HepG2 (cell line): ENCODE measurements around the gene SLC4A11. TPM values are rescaled to one million over a fixed set of nuclear protein-coding genes. Genes with fewer than 3 reads are reported as not detected.

ENCODE experiments used
- ATAD3A ChIP-seq: sonication (generic); formaldehyde crosslinking; IDR thresholded peaks from 2 replicates; pipeline ENCODE4 v1.4.0; 2020; ENCODE audit warnings: missing genetic modification reagents
- ATF7 ChIP-seq, 2 experiments: fragments of 450-650 bp in 1 of 2; sonication (generic) in 1 of 2; formaldehyde crosslinking in 1 of 2; IDR thresholded peaks; 2 replicates each; pipeline versions ENCODE4 v1.4.0 to v1.6.1; 2016 to 2020; ENCODE audit warnings: antibody characterized with exemption in 1 of 2, mild to moderate bottlenecking in 1 of 2, missing genetic modification reagents in 1 of 2
- BHLHE40 ChIP-seq: IDR thresholded peaks from 2 replicates; pipeline ENCODE4 v1.6.1; 2011; ENCODE audit warnings: low read length, improper control_type of control experiment
- BORCS8-MEF2B ChIP-seq: sonication (generic); formaldehyde crosslinking; IDR thresholded peaks from 2 replicates; pipeline ENCODE4 v1.8.0; 2022; ENCODE audit warnings: mild to moderate bottlenecking, missing genetic modification reagents
- CBX5 ChIP-seq: sonication (generic); formaldehyde crosslinking; IDR thresholded peaks from 2 replicates; pipeline ENCODE4 v1.4.0; 2020; ENCODE audit warnings: missing genetic modification reagents, borderline replicate concordance
- EP300 ChIP-seq, 3 experiments: sonication (generic) in 1 of 3; formaldehyde crosslinking in 1 of 3; IDR thresholded peaks; 2 replicates each; pipeline versions ENCODE4 v1.5.1 to v1.6.1; 2011 to 2020; ENCODE audit warnings: low read depth in 2 of 3, low read length in 2 of 3, borderline replicate concordance in 1 of 3, improper control_type of control experiment in 1 of 3, mild to moderate bottlenecking in 1 of 3, missing genetic modification reagents in 1 of 3, moderate library complexity in 1 of 3
- HDAC1 ChIP-seq: sonication (generic); formaldehyde crosslinking; IDR thresholded peaks from 2 replicates; pipeline ENCODE4 v1.5.1; 2020; ENCODE audit warnings: mild to moderate bottlenecking, missing genetic modification reagents
- HES4 ChIP-seq: sonication (generic); formaldehyde crosslinking; IDR thresholded peaks from 2 replicates; pipeline ENCODE4 v1.9.0; 2021; ENCODE audit warnings: mild to moderate bottlenecking, missing genetic modification reagents, borderline replicate concordance
- MAFF ChIP-seq: IDR thresholded peaks from 2 replicates; pipeline ENCODE4 v1.6.1; 2011; ENCODE audit warnings: low read depth, low read length, improper control_type of control experiment
- PAWR ChIP-seq: sonication (generic); formaldehyde crosslinking; IDR thresholded peaks from 2 replicates; pipeline ENCODE4 v1.4.0; 2020; ENCODE audit warnings: missing genetic modification reagents, mild to moderate bottlenecking, borderline replicate concordance
- ZFP82 ChIP-seq: sonication (generic); formaldehyde crosslinking; IDR thresholded peaks from 2 replicates; pipeline ENCODE4 v1.5.1; 2020; ENCODE audit warnings: mild to moderate bottlenecking, missing genetic modification reagents, borderline replicate concordance
- ZNF160 ChIP-seq: sonication (generic); formaldehyde crosslinking; IDR thresholded peaks from 2 replicates; pipeline ENCODE4 v1.8.0; 2022; ENCODE audit warnings: mild to moderate bottlenecking, inconsistent platforms, missing genetic modification reagents
- ZNF280D ChIP-seq: sonication (generic); formaldehyde crosslinking; IDR thresholded peaks from 2 replicates; pipeline ENCODE4 v1.5.1; 2020; ENCODE audit warnings: mild to moderate bottlenecking, missing genetic modification reagents
- ZNF282 ChIP-seq: fragments of 450-650 bp; IDR thresholded peaks from 2 replicates; pipeline ENCODE4 v1.6.1; 2018; ENCODE audit not compliant: partially characterized antibody
- ZNF446 ChIP-seq: sonication (generic); formaldehyde crosslinking; IDR thresholded peaks from 2 replicates; pipeline ENCODE4 v1.5.0; 2020; ENCODE audit warnings: mild to moderate bottlenecking, missing genetic modification reagents
- ZNF510 ChIP-seq: sonication (generic); formaldehyde crosslinking; IDR thresholded peaks from 2 replicates; pipeline ENCODE4 v1.4.0; 2020; ENCODE audit warnings: low read depth, mild to moderate bottlenecking, missing genetic modification reagents
- ZNF557 ChIP-seq: sonication (generic); formaldehyde crosslinking; IDR thresholded peaks from 2 replicates; pipeline ENCODE4 v1.4.0; 2020; ENCODE audit warnings: missing genetic modification reagents
- ZNF879 ChIP-seq: sonication (generic); formaldehyde crosslinking; IDR thresholded peaks from 2 replicates; pipeline ENCODE4 v1.8.1; 2023; ENCODE audit warnings: missing genetic modification reagents
- ZSCAN30 ChIP-seq: sonication (generic); formaldehyde crosslinking; IDR thresholded peaks from 2 replicates; pipeline ENCODE4 v1.5.0; 2020; ENCODE audit warnings: mild to moderate bottlenecking, missing genetic modification reagents
- polyA plus RNA-seq, 8 experiments: library from polyadenylated mRNA; depleted of rRNA in 3 of 8; stranded (reverse) in 7 of 8; unstranded in 1 of 8; fragments of >200 nt; fragmentation: Illumina TruSeq in 4 of 8; extraction: Trizol in 4 of 8; gene quantifications; 2 replicates each; pipeline versions ENCODE4 v1.2.1 to v1.2.3, GENCODE V29; 2011 to 2016; ENCODE audit warnings: low read depth in 4 of 8, missing spikeins in 1 of 8, mixed read lengths in 1 of 8; ENCODE audit not compliant: insufficient read depth in 1 of 8
- total RNA-seq, 5 experiments: library from RNA; depleted of rRNA; stranded (reverse); fragments of >200 nt; fragmentation: Illumina TruSeq; extraction: Trizol; gene quantifications; 2 replicates each; pipeline ENCODE4 v1.2.3, GENCODE V29; 2016; ENCODE audit warnings: low read depth in 1 of 5
- TF ChIP-seq, protein P1 (sequence below): sonication (generic); formaldehyde crosslinking; IDR thresholded peaks from 2 replicates; pipeline ENCODE4; 2020; ENCODE audit warnings: missing genetic modification reagents, mild to moderate bottlenecking, borderline replicate concordance
- TF ChIP-seq, protein P2 (sequence below): IDR thresholded peaks from 2 replicates; pipeline ENCODE4 v1.6.1; 2012; ENCODE audit warnings: inconsistent platforms
- TF ChIP-seq, protein P3 (sequence below): sonication (generic); formaldehyde crosslinking; conservative IDR thresholded peaks from 2 replicates; pipeline ENCODE4 v1.5.0; 2020; ENCODE audit warnings: missing genetic modification reagents

Gene SLC4A11
- total and polyA plus RNA-seq, 2 of the 13 experiments (the other 11 are each of a cell fraction or from before 2014, with no cell fraction given) = 3.9 to 27.0 TPM

DNA sequence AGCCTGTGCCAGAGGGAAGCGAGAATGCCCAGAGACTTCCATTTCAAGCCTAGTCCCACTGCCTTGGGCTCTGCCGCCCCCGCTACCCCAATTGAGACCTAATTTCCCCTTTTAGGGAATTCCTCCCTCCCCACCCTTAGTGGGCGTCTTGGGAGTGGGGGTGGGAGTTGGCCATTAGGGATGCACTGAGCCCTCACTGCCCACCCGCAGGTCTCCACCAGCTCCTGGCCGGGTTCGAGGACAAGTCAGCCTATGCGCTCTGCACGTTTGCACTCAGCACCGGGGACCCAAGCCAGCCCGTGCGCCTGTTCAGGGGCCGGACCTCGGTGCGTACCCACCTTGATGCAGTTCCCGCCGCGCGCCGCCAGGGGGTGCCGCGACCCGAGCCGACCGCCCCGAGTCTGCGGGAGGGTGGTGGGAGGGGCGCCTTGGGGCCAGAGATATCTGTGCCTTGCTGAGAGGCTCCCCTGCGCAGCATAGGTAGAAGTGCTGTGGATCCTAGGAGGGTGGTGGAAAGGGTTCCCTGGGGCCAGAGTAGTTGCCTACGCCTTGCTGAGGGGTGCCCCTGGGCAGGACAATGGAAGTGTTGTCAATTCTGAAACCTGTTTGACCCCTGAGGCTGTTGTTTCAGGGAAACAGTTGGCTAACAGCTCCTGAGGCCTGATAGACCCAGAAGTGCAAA is 20.5 kb downstream of the SLC4A11 start (continued):
- TF ChIP-seq ZNF557 (CRISPR knock-in tag) (0 out of 2 replicates have a peak, but pooled peaks have one; percentile 57), EP300 (IDR thresholded peaks at IDR 0.05; ENCODE audit: low read depth in 2 of 2, low read length in 2 of 2) (peak in 1 of 2 experiments; percentile 22; a peak in 1 of 4 replicates), EP300 (CRISPR knock-in tag; IDR thresholded peaks at IDR 0.05; ENCODE audit: borderline replicate concordance) (no peak), ZNF510 (no peak), ZNF282 (no peak), ZNF280D (peak; percentile 90), ZSCAN30 (CRISPR knock-in tag) (no peak), BORCS8-MEF2B (CRISPR knock-in tag) (peak; percentile 89), BHLHE40 (peak; percentile 51), ZNF879 (CRISPR knock-in tag) (no peak), ZNF446 (CRISPR knock-in tag) (0 out of 2 replicates have a peak, but pooled peaks have one; percentile 49), ATAD3A (CRISPR knock-in tag) (peak; percentile 91; the same call in 1 of the 2 replicates), MAFF (no peak), ZNF160 (CRISPR knock-in tag) (peak; percentile 77; the same call in 1 of the 2 replicates), ATF7 (IDR thresholded peaks at IDR 0.05) (no peak), ATF7 (CRISPR knock-in tag; IDR thresholded peaks at IDR 0.05) (no peak), HDAC1 (peak; percentile 79), ZFP82 (CRISPR knock-in tag) (peak; percentile 56; the same call in 1 of the 2 replicates), CBX5 (CRISPR knock-in tag) (peak; percentile 97), PAWR (no peak), HES4 (CRISPR knock-in tag) (no peak)
- TF ChIP-seq, protein P1, sequence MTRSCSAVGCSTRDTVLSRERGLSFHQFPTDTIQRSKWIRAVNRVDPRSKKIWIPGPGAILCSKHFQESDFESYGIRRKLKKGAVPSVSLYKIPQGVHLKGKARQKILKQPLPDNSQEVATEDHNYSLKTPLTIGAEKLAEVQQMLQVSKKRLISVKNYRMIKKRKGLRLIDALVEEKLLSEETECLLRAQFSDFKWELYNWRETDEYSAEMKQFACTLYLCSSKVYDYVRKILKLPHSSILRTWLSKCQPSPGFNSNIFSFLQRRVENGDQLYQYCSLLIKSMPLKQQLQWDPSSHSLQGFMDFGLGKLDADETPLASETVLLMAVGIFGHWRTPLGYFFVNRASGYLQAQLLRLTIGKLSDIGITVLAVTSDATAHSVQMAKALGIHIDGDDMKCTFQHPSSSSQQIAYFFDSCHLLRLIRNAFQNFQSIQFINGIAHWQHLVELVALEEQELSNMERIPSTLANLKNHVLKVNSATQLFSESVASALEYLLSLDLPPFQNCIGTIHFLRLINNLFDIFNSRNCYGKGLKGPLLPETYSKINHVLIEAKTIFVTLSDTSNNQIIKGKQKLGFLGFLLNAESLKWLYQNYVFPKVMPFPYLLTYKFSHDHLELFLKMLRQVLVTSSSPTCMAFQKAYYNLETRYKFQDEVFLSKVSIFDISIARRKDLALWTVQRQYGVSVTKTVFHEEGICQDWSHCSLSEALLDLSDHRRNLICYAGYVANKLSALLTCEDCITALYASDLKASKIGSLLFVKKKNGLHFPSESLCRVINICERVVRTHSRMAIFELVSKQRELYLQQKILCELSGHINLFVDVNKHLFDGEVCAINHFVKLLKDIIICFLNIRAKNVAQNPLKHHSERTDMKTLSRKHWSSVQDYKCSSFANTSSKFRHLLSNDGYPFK (CRISPR knock-in tag) = peak; percentile 84
- TF ChIP-seq, protein P2, sequence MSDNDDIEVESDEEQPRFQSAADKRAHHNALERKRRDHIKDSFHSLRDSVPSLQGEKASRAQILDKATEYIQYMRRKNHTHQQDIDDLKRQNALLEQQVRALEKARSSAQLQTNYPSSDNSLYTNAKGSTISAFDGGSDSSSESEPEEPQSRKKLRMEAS = peak; percentile 53; the same call in 1 of the 2 replicates
- TF ChIP-seq, protein P3, sequence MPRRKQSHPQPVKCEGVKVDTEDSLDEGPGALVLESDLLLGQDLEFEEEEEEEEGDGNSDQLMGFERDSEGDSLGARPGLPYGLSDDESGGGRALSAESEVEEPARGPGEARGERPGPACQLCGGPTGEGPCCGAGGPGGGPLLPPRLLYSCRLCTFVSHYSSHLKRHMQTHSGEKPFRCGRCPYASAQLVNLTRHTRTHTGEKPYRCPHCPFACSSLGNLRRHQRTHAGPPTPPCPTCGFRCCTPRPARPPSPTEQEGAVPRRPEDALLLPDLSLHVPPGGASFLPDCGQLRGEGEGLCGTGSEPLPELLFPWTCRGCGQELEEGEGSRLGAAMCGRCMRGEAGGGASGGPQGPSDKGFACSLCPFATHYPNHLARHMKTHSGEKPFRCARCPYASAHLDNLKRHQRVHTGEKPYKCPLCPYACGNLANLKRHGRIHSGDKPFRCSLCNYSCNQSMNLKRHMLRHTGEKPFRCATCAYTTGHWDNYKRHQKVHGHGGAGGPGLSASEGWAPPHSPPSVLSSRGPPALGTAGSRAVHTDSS = peak; percentile 95; the same call in 1 of the 2 replicates
